HG02798 (cell line): ENCODE measurements around the gene TMOD4.

Source experiments
- ATAC-seq: cut with Tn5 transposase; IDR thresholded peaks from one replicate; pipeline ENCODE4 v1.9.1; 2021; ENCODE audit warnings: mild to moderate bottlenecking; ENCODE audit not compliant: unreplicated experiment, poor library complexity

TMOD4 gene

GRCh38 chr1:151176514-151177045 lies 799 bp upstream of the TMOD4 start:
- ATAC-seq = no peak

- ATAC-seq = no peak
Measured at GRCh38 chr1:151175041-151175741, 590 bp downstream of the TMOD4 start.

- ATAC-seq = no peak
Measured at GRCh38 chr1:151171190-151171589, 4.6 kb downstream of the TMOD4 start.

GRCh38 chr1:151167116-151167515 lies 8.7 kb downstream of the TMOD4 start:
- ATAC-seq = no peak

- no peak for ATAC-seq
Measured at GRCh38 chr1:151166505-151166956, 9.2 kb downstream of the TMOD4 start.

- peak; percentile 95 for ATAC-seq
Measured at GRCh38 chr1:151165738-151166504, 9.9 kb downstream of the TMOD4 start, which contains the start of the genes LYSMD1 and SCNM1. Gene LYSMD1, minus strand, starts transcription at chr1:151165902. Its CDS starts 644 bp downstream, at chr1:151165258. Gene SCNM1, plus strand, starts transcription at chr1:151166144. Its CDS starts 9 bp downstream, at chr1:151166153.

GRCh38 chr1:151165281-151165737 lies 10.5 kb downstream of the TMOD4 start:
- ATAC-seq = no peak

GRCh38 chr1:151164732-151165280 lies 11.0 kb downstream of the TMOD4 start:
- no peak for ATAC-seq

- ATAC-seq = no peak
Measured at GRCh38 chr1:151159373-151159772, 16.4 kb downstream of the TMOD4 start.

- ATAC-seq = no peak
Measured at GRCh38 chr1:151158751-151159251, 17.0 kb downstream of the TMOD4 start.

- ATAC-seq = no peak
Measured at GRCh38 chr1:151158326-151158725, 17.5 kb downstream of the TMOD4 start.

- ATAC-seq = no peak
Measured at GRCh38 chr1:151157067-151157531, 18.7 kb downstream of the TMOD4 start.

GRCh38 chr1:151156515-151156819 lies 19.3 kb downstream of the TMOD4 start, which contains the start of gene TNFAIP8L2:
Gene TNFAIP8L2, plus strand, starts transcription at chr1:151156649. Its CDS starts 2,049 bp downstream, at chr1:151158698.
- ATAC-seq = peak; percentile 74

GRCh38 chr1:151147665-151148064 lies 28.1 kb downstream of the TMOD4 start:
- no peak for ATAC-seq

GRCh38 chr1:151147132-151147503 lies 28.7 kb downstream of the TMOD4 start:
- ATAC-seq = no peak

- peak; percentile 100 for ATAC-seq
Measured at GRCh38 chr1:151146412-151147131, 29.2 kb downstream of the TMOD4 start, which contains the start of gene SEMA6C. Gene SEMA6C, minus strand, starts transcription at chr1:151146631. Its CDS starts 4,010 bp downstream, at chr1:151142621.

- peak; percentile 2 for ATAC-seq
Measured at GRCh38 chr1:151146072-151146411, 29.7 kb downstream of the TMOD4 start.

- ATAC-seq = no peak
Measured at GRCh38 chr1:151145304-151146071, 30.3 kb downstream of the TMOD4 start.
